GM04504 (cell line): ENCODE results near the gene SLCO2A1.

Experiments used
- DNase-seq: peaks from one replicate; pipeline ENCODE4 v3.0.0-alpha.2; 2012; ENCODE audit warnings: low read depth

The SLCO2A1 gene

GRCh38 chr3:133884054-133884886 lies 145.5 kb downstream of the SLCO2A1 start:
- DNase-seq = no peak

- DNase-seq = no peak
Measured at GRCh38 chr3:133883641-133884040, 146.1 kb downstream of the SLCO2A1 start.

- no peak for DNase-seq
Measured at GRCh38 chr3:133882986-133883586, 146.6 kb downstream of the SLCO2A1 start.

GRCh38 chr3:133881939-133882825 lies 147.5 kb downstream of the SLCO2A1 start:
- no peak for DNase-seq

- DNase-seq = no peak
Measured at GRCh38 chr3:133881492-133881891, 148.2 kb downstream of the SLCO2A1 start.

GRCh38 chr3:133880886-133881455 lies 148.8 kb downstream of the SLCO2A1 start:
- no peak for DNase-seq

GRCh38 chr3:133880287-133880686 lies 149.4 kb downstream of the SLCO2A1 start:
- DNase-seq = no peak

GRCh38 chr3:133878518-133878917 lies 151.2 kb downstream of the SLCO2A1 start:
- no peak for DNase-seq
